GM10847 (cell line): ENCODE measurements around the gene MYL4.

Experiments used
- POLR2A ChIP-seq: IDR thresholded peaks from 2 replicates; pipeline ENCODE4 v1.6.1; 2011; ENCODE audit not compliant: insufficient read length; ENCODE audit errors: extremely low read depth

The MYL4 gene

GRCh38 chr17:47208744-47209488 is at the start of gene MYL4:
MYL4 (plus strand) TSS chr17:47209348; CDS start chr17:47209423, 75 bp downstream.
- no peak for TF ChIP-seq POLR2A

- no peak for TF ChIP-seq POLR2A
Measured at GRCh38 chr17:47162013-47162622, 47.0 kb upstream of the MYL4 start.

- no peak for TF ChIP-seq POLR2A
Measured at GRCh38 chr17:47164263-47164662, 44.9 kb upstream of the MYL4 start.

GRCh38 chr17:47165137-47165536 is 44.0 kb upstream of the MYL4 start:
- TF ChIP-seq POLR2A, result no peak

GRCh38 chr17:47170710-47171109 is 38.4 kb upstream of the MYL4 start:
- TF ChIP-seq POLR2A, result no peak

- no peak for TF ChIP-seq POLR2A
Measured at GRCh38 chr17:47172696-47173565, 36.2 kb upstream of the MYL4 start.

GRCh38 chr17:47176389-47176826 is 32.7 kb upstream of the MYL4 start:
- TF ChIP-seq POLR2A, result no peak

- TF ChIP-seq POLR2A, result no peak
Measured at GRCh38 chr17:47177261-47177660, 31.9 kb upstream of the MYL4 start.

GRCh38 chr17:47179141-47179540 is 30.0 kb upstream of the MYL4 start:
- no peak for TF ChIP-seq POLR2A

GRCh38 chr17:47180337-47180736 is 28.8 kb upstream of the MYL4 start:
- TF ChIP-seq POLR2A, result no peak

GRCh38 chr17:47184681-47185080 is 24.5 kb upstream of the MYL4 start:
- no peak for TF ChIP-seq POLR2A

GRCh38 chr17:47188271-47188875 is 20.8 kb upstream of the MYL4 start:
- TF ChIP-seq POLR2A, result no peak

- TF ChIP-seq POLR2A, result peak; percentile 56
Measured at GRCh38 chr17:47188876-47189731, 20.0 kb upstream of the MYL4 start, which contains the start of gene CDC27. CDC27 (minus strand) TSS chr17:47189295; CDS start chr17:47189172, 123 bp downstream.

- TF ChIP-seq POLR2A, result no peak
Measured at GRCh38 chr17:47189732-47190237, 19.4 kb upstream of the MYL4 start.
